ENCODE measurements around the gene ILDR2. TPM values are rescaled to one million over a fixed set of nuclear protein-coding genes. Genes with fewer than 3 reads are reported as not detected.

The ILDR2 gene
- total and polyA plus RNA-seq, 10 of the 15 experiments (the other 5 are each of a cell fraction or from before 2014, with no cell fraction given): 0.05 to 5.3 (median 1.9) TPM

- TF ChIP-seq SKIL (IDR thresholded peaks at IDR 0.05; ENCODE audit: low read depth, poor library complexity, severe bottlenecking) (no peak), ZZZ3 (IDR thresholded peaks at IDR 0.05; ENCODE audit: control insufficient read depth, insufficient read length, low read depth) (no peak)
Observed at GRCh38 chr1:166956872-166957271, 18.5 kb downstream of the ILDR2 start (continued).

- BruUV-seq (replicated peaks): no TSS peak
- no peak for DNase-seq (ENCODE audit: low read depth, low spot score)
- ChIA-PET CTCF (no interaction called here), SMC1A (ENCODE audit: uncharacterized antibody, unreplicated experiment) (no interaction called here), POLR2A (no interaction called here), RAD21 (ENCODE audit: unreplicated experiment) (no interaction called here)
- WGBS (ENCODE audit: insufficient coverage, insufficient replicate concordance, low lambda C conversion rate, missing lambda C conversion rate): 46% methylated on average over 2 of the region's 2 CpGs
- no peak for ATAC-seq
- in situ Hi-C loops (cut with MboI) (no loop called here), intact Hi-C loops (cut with micrococcal nuclease; ENCODE audit: unreplicated experiment) (no loop called here)
- H3K4me1 ChIP-seq (ENCODE audit: control insufficient read depth, insufficient read depth, low read length): no peaks in the 10 kb centered on the region
- FAIRE-seq: no peak
- no peak overlapping the region for H3K4me3 ChIP-seq
- no peak overlapping the region for H2AFZ ChIP-seq (ENCODE audit: control insufficient read depth, low read depth, low read length)
- no peaks in the 10 kb centered on the region for H4K20me1 ChIP-seq (ENCODE audit: control insufficient read depth, insufficient read depth)
- no peaks in the 10 kb centered on the region for H3K36me3 ChIP-seq (ENCODE audit: control insufficient read depth in 2 of 2, insufficient read depth in 2 of 2, low read length in 1 of 2)
- no peak overlapping the region for H3K4me2 ChIP-seq (ENCODE audit: control insufficient read depth, insufficient read depth)
- no peaks in the 10 kb centered on the region; the same call in 2 of the 3 replicates for H3K9me3 ChIP-seq (replicated peaks; ENCODE audit: control insufficient read depth, insufficient read depth, low read length)
- H3K9ac ChIP-seq (ENCODE audit: control insufficient read depth, insufficient read depth, low read length): no peak overlapping the region
- no peak overlapping the region for H3K27ac ChIP-seq (ENCODE audit: control insufficient read depth, insufficient read depth)
- 0 out of 4 replicates have a peak, but pooled peaks cover 0 to 2% of the 10 kb centered on the region in 2 experiments for H3K27me3 ChIP-seq (replicated peaks in 1 of 2; ENCODE audit: control insufficient read depth in 2 of 2, insufficient read depth in 2 of 2, low read length in 1 of 2)
- no peak for TF ChIP-seq RELB (IDR thresholded peaks at IDR 0.05; ENCODE audit: low read depth)
- no peaks in the 10 kb centered on the region for H3K79me2 ChIP-seq (ENCODE audit: control insufficient read depth, insufficient read depth, low read length)
Observed at GRCh38 chr1:166956057-166956850, 19.1 kb downstream of the ILDR2 start.
